Measurements from ENCODE around the gene GTPBP1.

- TF ChIP-seq CTCF (IDR thresholded peaks at IDR 0.05) (no peak), POLR2A (IDR thresholded peaks at IDR 0.05) (no peak)
These were observed 51.7 kb downstream of the GTPBP1 start for GRCh38 chr22:38757464-38757757.

Data from heart left ventricle (tissue), 13 donors.